Measurements from ENCODE around the gene ITIH2.
A peak's percentile ranks its signal among the peaks of the same experiment; 100 is the strongest.
"Not testable (repeated sequence)": the region's sequence is repeated elsewhere in the genome, so short reads cannot be mapped to it uniquely, and the experiment has no call there.

The ITIH2 gene

GRCh38 chr10:7703140-7703539, at the start of gene ITIH2:
TSS of gene ITIH2 (plus strand) at chr10:7703316. CDS start at chr10:7703435, 119 bp downstream.
- DNase-seq, result no peak

- not testable (repeated sequence) for DNase-seq
Measured at GRCh38 chr10:7657079-7657478, 46.0 kb upstream of the ITIH2 start.

GRCh38 chr10:7657552-7657951, 45.6 kb upstream of the ITIH2 start:
- DNase-seq, result no peak

GRCh38 chr10:7659560-7659959, 43.6 kb upstream of the ITIH2 start:
- DNase-seq, result no peak

GRCh38 chr10:7662522-7662921, 40.6 kb upstream of the ITIH2 start:
- no peak for DNase-seq

- no peak for DNase-seq
Measured at GRCh38 chr10:7664707-7665106, 38.4 kb upstream of the ITIH2 start.

GRCh38 chr10:7665767-7666166, 37.3 kb upstream of the ITIH2 start:
- DNase-seq, result no peak

- no peak for DNase-seq
Measured at GRCh38 chr10:7666253-7667023, 36.7 kb upstream of the ITIH2 start, which contains the start of gene ITIH5. TSS of gene ITIH5 (minus strand) at chr10:7666966. CDS start at chr10:7666892, 74 bp downstream.

GRCh38 chr10:7667262-7668141, 35.6 kb upstream of the ITIH2 start:
- no peak for DNase-seq

- no peak for DNase-seq
Measured at GRCh38 chr10:7670157-7670556, 33.0 kb upstream of the ITIH2 start.

- no peak for DNase-seq
Measured at GRCh38 chr10:7672341-7673134, 30.6 kb upstream of the ITIH2 start.

- DNase-seq, result no peak
Measured at GRCh38 chr10:7679256-7679655, 23.9 kb upstream of the ITIH2 start.

- DNase-seq, result not testable (repeated sequence)
Measured at GRCh38 chr10:7680078-7680477, 23.0 kb upstream of the ITIH2 start.

GRCh38 chr10:7686351-7687171, 16.6 kb upstream of the ITIH2 start:
- DNase-seq, result no peak

GRCh38 chr10:7687228-7687907, 15.7 kb upstream of the ITIH2 start:
- peak; percentile 11 to 88 for DNase-seq

GRCh38 chr10:7689591-7689990, 13.5 kb upstream of the ITIH2 start:
- DNase-seq, result no peak

- not testable (repeated sequence) for DNase-seq
Measured at GRCh38 chr10:7690885-7691597, 12.1 kb upstream of the ITIH2 start.

- not testable (repeated sequence) for DNase-seq
Measured at GRCh38 chr10:7692368-7692767, 10.7 kb upstream of the ITIH2 start.

- not testable (repeated sequence) for DNase-seq
Measured at GRCh38 chr10:7693194-7693593, 9.9 kb upstream of the ITIH2 start.

GRCh38 chr10:7696545-7696944, 6.6 kb upstream of the ITIH2 start:
- DNase-seq, result no peak

GRCh38 chr10:7697426-7697825, 5.7 kb upstream of the ITIH2 start:
- DNase-seq, result no peak
